HG02759 (cell line): ENCODE measurements around the gene NCK1.
"Not testable (repeated sequence)": the region's sequence is repeated elsewhere in the genome, so short reads cannot be mapped to it uniquely, and the experiment has no call there.

ENCODE experiments used
- ATAC-seq: cut with Tn5 transposase; IDR thresholded peaks from one replicate; pipeline ENCODE4 v1.9.1; 2021; ENCODE audit warnings: mild to moderate bottlenecking, moderate library complexity; ENCODE audit not compliant: unreplicated experiment

NCK1 gene

DNA sequence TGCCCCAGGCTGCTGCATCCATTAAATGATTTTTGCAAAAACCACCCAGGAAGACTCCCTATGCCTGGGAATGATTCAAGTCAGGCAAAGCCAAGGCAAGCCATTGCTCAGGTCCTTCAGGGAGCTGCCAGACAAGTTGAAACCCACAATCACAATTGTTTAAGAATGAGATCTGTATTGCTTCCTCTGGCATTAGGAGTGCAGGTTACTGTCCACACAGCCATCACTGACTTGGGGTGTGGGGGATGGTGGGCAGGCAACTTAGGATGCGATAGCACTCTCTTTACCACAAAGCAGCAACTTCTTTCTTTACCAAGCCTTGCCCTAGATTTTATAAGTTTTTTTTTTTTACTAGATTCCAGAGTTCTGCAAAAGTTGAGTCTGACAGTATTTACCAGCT is 80.8 kb downstream of the NCK1 start:
- no peak for ATAC-seq

DNA sequence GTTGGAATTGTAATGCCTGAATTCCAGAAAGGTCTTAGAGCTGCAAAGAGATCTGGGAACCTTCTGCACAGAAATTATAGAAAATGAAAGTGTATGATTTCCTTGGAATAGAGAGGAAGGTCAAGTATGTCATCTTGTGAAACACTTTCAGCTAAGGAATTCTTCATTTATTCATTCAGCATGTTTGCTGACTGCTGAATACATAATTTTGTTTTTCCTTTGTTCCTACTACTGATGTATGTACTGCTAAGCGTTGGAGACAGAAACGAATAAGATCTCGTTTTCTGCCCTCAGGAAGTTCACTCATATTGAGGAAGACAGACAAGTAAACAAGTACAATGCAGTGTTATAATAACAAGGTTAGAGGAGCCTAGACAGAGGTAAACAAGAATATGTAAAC is 81.4 kb downstream of the NCK1 start:
- no peak for ATAC-seq

DNA sequence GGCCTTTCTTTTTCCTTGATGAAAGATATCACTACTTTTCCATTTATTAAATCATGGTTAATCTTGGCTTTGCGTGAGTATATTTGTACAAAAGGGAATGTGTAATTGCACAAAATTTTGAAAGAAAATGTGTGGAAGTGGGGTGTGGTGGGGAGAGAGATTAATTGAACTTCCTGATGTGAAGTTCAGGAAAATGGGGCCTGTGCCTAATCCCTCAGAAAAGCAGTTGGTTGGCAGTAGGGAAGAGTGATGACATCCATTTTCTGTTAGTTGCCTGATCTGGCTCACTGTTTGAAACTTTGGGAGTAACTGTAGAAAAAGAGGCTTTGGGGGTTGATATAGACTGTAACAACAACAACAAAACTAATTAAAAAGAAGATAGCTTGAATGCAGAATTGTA is 85.0 kb downstream of the NCK1 start:
- no peak for ATAC-seq

DNA sequence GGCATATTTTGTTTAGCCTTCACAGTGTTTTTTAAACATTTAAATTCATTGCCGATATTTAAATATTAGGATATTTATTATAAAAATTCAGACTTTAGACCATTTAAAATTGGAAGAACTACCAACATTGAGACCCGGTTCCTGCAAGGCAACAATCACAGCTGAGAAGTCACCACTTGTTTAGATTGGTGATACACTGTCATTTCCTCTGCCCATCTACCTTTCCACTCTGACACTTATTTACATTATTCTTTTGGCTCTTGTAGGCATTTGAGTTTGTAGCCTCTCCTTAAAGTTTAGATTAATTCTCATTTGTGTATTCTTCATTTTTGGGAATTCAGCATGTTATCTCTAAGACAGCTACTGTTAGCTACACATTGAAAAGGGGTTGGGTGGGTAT is 85.5 kb downstream of the NCK1 start:
- ATAC-seq, result no peak

DNA sequence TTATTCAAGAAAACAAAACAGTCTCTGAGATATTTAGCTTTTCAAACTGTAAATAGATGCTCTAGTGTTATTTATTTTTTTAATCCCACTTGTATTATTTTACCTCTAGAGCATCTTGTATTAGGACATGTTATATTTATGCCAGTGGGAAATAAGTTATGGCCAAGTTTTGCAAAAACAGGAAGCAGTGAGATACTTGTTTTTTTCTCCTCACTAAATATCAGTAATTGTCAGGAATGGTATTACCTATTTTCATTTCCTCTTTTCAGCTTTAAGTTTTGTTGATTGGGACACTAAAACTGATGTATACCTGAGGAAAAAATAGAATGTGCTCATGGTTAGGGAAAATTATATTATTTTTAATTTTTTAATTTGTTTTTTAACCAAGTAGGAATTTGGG is 87.1 kb downstream of the NCK1 start:
- no peak for ATAC-seq

DNA sequence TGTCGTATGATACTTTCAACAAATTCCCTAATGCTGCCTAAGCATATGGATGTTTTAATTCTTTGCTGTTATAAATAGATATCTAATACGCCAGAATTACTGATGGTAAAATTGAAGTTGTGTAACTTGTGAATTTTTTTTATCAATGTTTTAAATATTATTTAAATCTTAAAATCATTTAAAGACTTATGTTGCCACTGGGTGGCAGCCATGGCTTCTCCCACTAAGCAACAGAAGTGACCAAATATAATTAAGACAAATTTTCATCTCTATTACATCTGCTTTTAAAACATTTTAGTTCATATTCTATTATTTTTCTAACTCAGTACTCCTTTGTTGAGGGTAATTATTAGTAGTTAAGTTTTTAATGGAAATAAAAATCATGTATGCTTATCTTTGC is 87.7 kb downstream of the NCK1 start:
- no peak for ATAC-seq

DNA sequence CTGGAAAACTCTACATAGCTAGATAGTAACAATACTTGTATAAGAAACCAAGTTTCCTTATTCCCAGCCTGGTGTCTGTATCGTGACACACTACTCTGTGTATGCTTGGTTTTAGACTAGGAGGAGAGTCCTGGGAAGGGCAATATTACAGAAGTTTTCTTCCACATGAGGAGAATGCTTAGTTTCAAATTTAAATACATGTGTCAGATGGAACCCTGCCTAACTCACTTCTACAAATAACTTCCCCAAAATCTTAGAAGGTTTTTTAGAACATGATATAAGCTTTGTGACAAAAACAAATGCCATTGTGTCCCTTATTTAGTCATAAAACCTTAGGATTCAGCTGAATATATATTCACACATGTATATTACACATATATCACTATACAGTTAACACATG is 88.6 kb downstream of the NCK1 start:
- no peak for ATAC-seq

DNA sequence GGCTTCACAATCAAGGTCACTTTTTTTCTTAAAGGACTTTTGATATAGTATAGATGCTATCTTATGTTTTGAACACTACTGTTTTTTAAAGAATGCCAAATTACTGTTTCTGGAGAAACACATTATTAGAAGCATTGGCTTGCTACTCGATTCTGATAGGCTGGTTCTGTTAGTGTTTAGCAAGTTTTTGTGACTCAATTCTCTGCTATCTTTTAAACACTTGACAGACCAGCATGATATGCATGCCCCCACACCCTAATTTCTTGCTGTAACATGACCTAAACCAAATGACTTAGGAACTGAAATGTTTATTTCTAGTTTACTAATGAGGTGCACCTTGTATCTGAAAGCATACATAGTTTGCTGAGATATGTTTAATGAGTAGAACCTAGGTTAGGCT is 90.3 kb downstream of the NCK1 start:
- ATAC-seq, result no peak

DNA sequence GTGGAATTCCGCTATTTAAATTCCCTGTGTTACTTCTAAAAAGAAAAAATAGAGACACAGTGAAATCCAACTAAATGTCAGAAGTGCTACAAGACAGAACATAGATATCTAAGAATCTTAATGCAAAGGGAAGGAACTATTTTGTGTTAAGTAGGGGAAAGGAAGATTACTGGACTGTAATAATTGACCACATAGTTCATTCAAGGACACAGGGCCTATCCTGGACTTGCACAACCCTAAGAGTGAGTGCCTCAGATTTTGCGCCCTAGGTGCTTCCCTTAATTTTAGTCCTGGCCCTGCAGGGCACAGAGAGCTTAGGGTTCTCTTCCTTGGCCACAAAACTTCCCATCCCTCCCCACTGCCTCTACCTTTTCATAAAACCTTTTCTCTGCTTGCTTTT is 92.2 kb downstream of the NCK1 start:
- ATAC-seq, result no peak

DNA sequence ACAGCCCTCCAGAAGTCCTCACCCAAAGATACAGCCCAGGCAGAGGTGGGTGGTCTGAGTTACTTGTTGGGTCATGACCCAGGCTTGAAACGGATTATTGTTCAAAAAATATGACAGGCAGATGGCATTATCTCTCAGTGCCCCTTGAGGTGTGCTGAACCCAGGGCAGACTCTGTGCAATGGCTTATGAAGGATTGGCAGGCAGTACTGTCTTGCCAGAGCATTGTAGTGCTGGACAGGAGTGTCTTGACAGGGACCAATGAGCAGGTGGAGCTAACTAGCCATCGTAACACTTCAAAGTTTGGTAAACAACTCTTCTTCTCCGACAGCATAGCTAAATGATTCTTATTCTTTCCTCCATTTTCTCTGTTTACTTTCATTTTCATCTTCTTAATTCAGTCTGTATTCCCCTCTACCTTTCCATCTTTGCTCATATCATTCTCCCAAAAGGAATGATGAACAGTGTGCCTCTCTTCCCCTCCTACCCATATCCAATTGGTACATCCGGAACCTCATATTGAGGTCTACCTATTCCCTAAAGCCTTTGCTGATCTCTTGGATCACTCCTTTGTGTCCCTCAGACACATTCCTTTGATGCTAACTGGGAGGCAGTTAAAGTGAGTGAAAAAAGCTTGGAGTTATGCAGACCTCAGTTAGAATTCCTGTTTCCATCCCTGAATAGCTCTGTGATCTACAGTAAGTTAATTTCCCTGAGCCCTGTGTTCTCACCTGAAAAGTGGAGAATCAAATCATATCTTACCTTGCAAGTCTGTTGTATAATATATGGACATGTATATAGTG is 93.2 kb downstream of the NCK1 start:
- no peak for ATAC-seq

DNA sequence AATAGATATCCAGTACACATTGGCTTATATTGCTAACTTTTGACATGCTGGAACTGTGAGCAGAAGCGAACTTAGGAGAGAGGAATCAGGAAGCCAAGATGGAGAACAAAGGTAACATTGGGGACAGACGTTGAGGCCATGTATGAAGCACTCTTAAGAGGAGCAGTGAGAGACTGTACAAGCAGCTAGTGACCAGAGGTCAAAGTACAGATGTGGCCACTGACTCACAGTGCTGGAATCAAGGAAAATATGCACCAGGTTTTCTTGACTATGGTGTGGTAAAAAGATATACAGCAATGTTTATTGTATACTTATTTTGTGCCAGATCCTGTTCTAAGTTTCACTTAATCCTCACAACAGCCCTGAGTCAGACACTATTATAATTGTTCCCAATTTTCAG is 93.8 kb downstream of the NCK1 start:
- no peak for ATAC-seq

DNA sequence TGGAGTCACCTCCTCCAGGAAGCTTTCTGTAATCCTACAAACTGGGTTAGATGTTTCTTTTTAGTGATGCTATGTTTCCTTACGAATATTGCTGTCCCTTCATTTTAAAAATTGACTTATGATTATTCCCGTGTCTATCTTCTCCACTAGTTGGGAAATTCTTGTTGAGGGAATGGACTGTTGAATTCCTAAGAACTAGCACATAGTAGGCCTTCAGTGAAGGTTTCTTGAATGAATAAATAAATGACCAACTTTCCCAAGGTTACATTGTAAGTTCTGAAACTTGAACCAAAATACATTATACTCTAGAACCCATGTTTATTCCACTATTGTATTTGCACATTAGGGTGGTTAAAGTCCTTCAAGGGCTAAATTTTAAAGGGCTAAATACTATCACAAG is 95.0 kb downstream of the NCK1 start:
- ATAC-seq, result no peak

DNA sequence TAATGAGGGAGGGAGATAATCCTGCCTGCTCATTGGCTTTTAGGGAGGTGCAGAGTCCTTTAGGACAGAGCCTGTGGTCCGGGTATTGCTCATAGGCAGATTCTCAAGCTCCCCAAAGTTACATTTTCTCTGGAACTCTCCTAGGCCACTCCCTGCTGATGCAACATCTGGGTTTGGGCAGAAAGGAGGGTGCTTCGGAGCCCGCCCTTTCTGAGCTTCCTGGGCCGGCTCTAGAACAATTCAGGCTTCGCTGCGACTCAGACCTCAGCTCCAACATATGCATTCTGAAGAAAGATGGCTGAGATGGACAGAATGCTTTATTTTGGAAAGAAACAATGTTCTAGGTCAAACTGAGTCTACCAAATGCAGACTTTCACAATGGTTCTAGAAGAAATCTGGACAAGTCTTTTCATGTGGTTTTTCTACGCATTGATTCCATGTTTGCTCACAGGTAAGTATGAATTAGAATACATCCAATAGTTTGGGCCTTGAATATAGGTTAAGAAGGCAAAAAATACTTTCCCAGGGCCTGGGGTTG is 95.8 kb downstream of the NCK1 start, which contains the start of gene IL20RB:
TSS of gene IL20RB (plus strand) at position 233 of the 538 bp plus-strand sequence. CDS start at position 364, 131 bp downstream.
- no peak for ATAC-seq

DNA sequence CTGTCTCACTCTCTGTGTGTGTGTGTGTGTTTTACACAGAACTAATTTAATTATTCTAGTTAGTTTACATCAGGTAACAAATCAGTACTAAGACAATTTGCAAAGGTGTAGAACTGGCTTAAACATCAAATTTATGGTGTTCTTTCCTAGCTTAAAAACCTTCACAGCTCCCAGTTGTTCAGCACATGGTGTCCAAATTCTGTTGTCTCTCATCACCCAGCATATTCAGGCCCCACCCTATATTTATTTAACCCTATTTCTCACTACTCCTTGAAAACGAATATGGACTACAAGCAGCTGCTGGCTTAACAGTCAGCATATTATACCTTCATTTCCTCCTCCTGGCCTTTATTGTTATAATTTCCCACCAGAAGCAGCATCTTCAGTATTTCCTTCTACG is 96.9 kb downstream of the NCK1 start:
- ATAC-seq, result no peak

DNA sequence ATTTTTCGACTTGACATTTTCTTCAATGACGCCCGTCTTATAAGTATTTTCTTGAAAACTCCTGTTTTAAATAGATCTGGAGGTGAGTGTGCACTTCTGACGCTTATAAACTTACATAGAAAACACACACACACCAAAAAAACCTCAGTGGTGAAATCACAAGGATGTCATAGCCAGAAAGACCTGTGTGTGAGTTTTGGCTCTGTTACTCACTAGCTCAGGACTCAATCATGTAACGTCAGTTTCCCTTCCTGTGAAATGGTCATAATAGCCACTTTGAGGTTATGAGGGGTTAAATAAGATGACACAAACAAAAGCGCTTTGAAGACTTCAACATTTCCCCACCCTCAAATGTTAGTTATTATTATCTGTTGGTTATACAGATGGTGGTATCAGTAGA is 97.6 kb downstream of the NCK1 start:
- no peak for ATAC-seq

DNA sequence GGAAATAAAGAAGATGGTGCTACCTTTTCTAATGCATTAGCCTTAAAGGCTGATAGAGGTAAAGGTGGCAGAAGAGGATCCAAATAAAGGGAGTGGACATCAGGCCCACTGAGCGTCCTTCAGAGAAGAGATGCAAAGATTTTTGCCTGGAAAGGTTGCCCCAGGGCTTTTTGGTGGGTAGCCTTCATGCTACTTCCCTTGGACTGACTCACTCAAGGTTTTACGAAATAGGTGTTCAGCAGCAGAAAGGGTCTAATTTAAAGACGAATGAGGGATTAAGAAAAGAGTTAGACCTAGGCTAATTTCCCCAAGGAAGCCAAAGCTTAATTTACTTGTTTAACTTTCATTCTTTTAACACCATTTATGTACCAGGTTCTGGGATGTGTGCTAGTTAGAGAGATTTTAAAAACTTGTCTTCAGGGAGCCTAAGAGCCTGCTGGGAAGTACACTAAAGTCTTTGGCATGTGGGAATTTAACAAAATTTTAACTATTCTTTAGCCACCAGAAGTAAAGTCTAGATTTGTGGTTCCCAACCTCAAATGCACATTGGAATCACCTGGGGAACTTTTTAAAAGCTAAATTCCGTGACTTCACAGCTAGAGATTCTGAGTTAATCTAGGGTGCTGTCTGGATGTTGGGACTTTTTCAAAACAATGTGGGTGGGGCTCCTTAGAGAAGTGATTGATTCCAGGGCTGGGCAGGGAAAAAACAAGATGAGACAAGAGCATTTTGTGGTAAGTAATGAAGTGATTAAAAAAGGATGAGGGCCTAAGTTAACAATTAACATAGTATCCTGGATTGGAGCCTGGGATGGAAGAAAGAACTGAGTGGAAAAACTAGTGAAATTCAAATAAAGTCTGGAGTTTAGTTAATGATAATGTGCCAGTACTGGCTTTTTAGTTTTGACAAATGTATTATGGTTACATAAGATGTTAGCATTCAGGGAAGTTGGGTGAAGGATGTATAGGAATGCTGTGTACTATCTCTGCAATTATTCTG is 99.1 kb downstream of the NCK1 start:
- ATAC-seq, result no peak

DNA sequence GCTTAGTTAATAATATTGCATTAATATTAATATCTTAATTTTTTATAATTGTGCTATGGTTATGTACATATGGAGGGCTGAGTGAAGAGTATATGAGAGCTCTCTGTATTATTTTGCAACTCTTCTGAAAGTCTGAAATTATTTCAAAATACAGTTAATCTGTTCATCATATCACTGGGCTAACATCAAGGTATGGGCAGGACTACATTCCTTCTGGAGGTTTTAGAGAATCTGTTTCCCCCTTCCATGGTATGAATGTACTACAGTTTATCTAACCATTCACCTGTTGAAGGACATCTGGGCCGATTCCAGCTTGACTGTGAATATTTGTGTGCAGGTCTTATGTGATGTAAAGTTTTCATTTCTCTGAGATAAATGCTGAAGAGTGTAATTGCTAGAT is 100.9 kb downstream of the NCK1 start:
- ATAC-seq, result no peak

DNA sequence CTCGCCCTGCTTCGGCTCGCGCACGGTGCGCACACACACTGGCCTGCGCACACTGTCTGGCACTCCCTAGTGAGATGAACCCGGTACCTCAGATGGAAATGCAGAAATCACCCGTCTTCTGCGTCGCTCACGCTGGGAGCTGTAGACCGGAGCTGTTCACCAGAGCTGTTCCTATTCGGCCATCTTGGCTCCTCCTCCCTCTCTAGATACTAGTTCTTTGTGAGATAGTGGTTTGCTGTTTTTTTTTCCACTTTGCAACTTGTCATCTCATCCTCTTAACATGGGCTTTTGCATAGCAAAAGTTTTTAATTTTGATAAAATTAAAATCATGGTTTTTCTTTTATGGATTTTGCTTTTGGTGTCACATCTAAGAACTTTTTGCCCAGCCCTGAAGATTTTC is 107.5 kb downstream of the NCK1 start:
- ATAC-seq, result not testable (repeated sequence)

DNA sequence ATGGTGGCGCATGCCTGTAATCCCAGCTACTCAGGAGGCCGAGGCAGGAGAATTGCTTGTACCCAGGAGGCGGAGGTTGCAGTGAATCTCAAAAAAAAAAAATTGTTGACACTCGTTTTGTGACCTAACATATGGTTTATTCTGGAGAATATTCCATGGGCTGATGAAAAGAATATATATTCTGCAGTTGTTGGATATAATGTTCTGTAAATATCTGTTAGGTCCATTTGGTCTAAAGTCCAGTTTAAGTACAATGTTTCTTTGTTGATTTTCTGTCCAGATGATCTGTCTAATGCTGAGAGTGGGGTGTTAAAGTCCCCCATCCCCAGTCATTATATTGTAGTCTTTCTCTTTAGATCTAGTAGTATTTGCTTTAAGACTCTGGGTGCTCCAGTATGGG is 111.3 kb downstream of the NCK1 start:
- ATAC-seq, result no peak

DNA sequence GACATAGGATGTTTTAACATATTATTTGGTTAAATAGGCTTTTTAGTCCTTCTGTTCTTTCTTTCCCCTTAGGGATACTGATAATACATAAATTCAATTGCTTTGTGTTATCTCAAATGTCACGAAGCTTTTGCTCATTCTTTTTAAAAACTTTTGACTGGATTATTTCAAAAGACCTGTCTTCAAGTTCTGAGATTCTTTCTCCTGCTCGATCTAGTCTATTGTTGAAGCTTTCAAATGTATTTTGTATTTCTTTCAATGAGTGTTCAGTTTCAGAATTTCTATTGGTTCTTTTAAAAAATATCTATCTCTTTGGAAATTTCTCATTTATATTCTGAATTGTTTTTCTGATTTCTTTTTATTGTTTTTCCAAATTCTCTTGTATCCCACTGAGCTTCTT is 112.7 kb downstream of the NCK1 start:
- no peak for ATAC-seq

DNA sequence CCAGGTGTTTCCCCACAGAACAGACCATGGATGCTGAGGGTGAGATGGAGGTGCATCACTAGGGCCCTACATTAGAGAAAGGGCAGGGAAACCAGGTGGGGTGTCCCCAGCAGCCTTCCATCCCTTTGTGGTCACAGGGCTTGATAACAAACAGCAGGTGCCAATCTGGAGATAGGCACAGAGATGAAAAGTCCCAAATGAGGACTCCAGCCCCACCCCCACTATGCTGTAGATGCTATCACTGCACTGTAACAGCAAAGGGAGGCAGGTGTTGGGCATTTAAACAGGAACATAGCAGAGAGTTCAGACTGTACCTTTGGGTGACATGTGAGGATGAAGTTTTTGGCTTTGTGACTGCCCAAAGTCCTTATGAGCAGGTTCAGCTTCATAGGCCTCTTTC is 117.2 kb downstream of the NCK1 start:
- ATAC-seq, result no peak

DNA sequence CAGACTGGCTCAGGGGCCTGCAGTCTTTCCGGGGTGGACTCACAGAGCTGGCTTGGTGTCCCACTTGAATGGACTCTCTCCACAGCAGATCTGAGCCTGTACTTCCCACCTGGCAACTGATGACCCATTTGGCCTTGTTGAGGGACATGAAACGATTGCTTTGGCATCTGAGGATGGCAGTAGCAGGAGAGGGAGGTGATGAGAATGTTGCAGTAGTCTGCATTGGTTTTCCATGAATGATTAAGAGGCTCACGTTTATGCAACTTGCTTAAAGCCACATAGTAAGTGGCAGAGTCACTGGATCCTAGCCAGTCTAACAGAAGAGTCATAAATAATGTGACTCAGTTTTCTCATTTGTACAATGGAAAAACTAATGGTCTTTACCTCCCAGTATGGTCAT is 117.7 kb downstream of the NCK1 start:
- no peak for ATAC-seq
